GM12875 (cell line): ENCODE measurements around the gene TEX35.

Source experiments
- H3K4me3 ChIP-seq: one replicate; pipeline ENCODE4 v1.5.1; 2011; ENCODE audit warnings: low read depth, low read length, control low read depth
- TF ChIP-seq, protein P1 (sequence below): IDR thresholded peaks from 2 replicates; pipeline ENCODE4 v1.5.1; 2011; ENCODE audit warnings: low read depth, mild to moderate bottlenecking, control low read depth, inconsistent platforms, low read length, moderate library complexity, borderline replicate concordance; ENCODE audit not compliant: insufficient read depth

The TEX35 gene

DNA sequence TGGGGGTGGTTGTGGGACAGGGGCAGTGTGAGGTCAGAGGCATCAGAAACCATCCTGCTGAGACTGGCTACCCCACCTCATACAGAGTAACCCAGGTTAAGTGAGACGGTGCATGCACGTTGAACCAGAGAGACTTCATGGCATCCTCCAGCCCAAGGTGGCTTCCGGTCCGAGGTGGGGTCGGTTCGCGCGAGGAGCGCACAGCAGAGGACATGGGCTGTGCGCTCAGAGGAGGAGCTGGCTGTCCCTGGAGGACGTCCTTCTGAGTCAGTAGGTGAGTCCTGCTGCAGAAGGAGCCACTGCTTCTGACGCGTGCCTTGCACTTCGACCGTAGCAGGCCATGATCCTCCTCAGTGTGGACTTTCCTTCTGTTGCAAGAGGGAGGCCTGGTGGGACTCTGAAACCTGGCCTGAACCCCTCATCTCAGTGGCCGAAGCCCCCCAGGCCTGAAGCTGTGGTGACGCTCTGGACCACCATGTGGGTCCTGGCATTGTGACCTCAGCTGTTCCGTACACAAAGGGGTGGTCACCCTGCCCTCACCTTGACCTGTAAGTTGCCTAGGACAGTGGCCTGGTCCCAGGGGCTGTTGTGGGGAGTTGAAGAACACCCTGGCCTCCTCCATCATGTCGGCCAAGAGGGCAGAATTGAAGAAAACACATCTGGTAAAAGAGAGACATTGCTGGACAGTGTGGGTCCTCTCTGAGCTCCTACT lies at the start of gene TEX35:
TEX35 (plus strand) TSS at position 544 of the 712 bp plus-strand sequence; CDS start at position 624, 80 bp downstream.
- H3K4me3 ChIP-seq, result no peak within 1 kb of the TSS
- TF ChIP-seq, protein P1, sequence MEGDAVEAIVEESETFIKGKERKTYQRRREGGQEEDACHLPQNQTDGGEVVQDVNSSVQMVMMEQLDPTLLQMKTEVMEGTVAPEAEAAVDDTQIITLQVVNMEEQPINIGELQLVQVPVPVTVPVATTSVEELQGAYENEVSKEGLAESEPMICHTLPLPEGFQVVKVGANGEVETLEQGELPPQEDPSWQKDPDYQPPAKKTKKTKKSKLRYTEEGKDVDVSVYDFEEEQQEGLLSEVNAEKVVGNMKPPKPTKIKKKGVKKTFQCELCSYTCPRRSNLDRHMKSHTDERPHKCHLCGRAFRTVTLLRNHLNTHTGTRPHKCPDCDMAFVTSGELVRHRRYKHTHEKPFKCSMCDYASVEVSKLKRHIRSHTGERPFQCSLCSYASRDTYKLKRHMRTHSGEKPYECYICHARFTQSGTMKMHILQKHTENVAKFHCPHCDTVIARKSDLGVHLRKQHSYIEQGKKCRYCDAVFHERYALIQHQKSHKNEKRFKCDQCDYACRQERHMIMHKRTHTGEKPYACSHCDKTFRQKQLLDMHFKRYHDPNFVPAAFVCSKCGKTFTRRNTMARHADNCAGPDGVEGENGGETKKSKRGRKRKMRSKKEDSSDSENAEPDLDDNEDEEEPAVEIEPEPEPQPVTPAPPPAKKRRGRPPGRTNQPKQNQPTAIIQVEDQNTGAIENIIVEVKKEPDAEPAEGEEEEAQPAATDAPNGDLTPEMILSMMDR, result no peak

- TF ChIP-seq, protein P1, result no peak
- no peak overlapping the region for H3K4me3 ChIP-seq
These were observed 48.8 kb upstream of the TEX35 start for GRCh38 chr1:178464141-178464540.

GRCh38 chr1:178464566-178464965 lies 48.3 kb upstream of the TEX35 start:
- TF ChIP-seq, protein P1, result no peak
- no peak overlapping the region for H3K4me3 ChIP-seq

- no peak overlapping the region for H3K4me3 ChIP-seq
- TF ChIP-seq, protein P1, result no peak
These were observed 47.9 kb upstream of the TEX35 start for GRCh38 chr1:178465011-178465410.

- TF ChIP-seq, protein P1, result no peak
- no peak overlapping the region for H3K4me3 ChIP-seq
These were observed 45.1 kb upstream of the TEX35 start for GRCh38 chr1:178467837-178468236.

GRCh38 chr1:178470411-178470960 lies 42.4 kb upstream of the TEX35 start:
- no peak overlapping the region for H3K4me3 ChIP-seq
- TF ChIP-seq, protein P1, result no peak

- no peak overlapping the region for H3K4me3 ChIP-seq
- TF ChIP-seq, protein P1, result no peak
These were observed 40.4 kb upstream of the TEX35 start for GRCh38 chr1:178472531-178472930.
